Activated CD4-positive, CD25-positive, alpha-beta regulatory T cell treated with anti-CD3 and anti-CD28 coated beads, Interleukin-2, amount 50 U/mL, for 16 hours (primary cell): ENCODE results near the gene NIF3L1.
A peak's percentile ranks its signal among the peaks of the same experiment; 100 is the strongest.
"Not testable (repeated sequence)": the region's sequence is repeated elsewhere in the genome, so short reads cannot be mapped to it uniquely, and the experiment has no call there.

Source experiments
- DNase-seq: peaks from one replicate; pipeline ENCODE4 v3.0.0-alpha.2; 2020; ENCODE audit warnings: low read depth, low spot score

Gene NIF3L1

GRCh38 chr2:200871151-200871550, 18.0 kb upstream of the NIF3L1 start:
- DNase-seq: no peak

- no peak for DNase-seq
These were observed 15.6 kb upstream of the NIF3L1 start for GRCh38 chr2:200873560-200873959.

GRCh38 chr2:200877443-200877842, 11.7 kb upstream of the NIF3L1 start:
- DNase-seq: no peak

GRCh38 chr2:200878289-200878880, 10.8 kb upstream of the NIF3L1 start:
- DNase-seq: no peak

GRCh38 chr2:200881715-200882249, 7.4 kb upstream of the NIF3L1 start:
- DNase-seq: not testable (repeated sequence)

- DNase-seq: no peak
These were observed 10.3 kb downstream of the NIF3L1 start for GRCh38 chr2:200899482-200899881.

GRCh38 chr2:200901459-200902072, 12.4 kb downstream of the NIF3L1 start:
- DNase-seq: peak; percentile 51

GRCh38 chr2:200905618-200906296, 16.6 kb downstream of the NIF3L1 start:
- peak; percentile 7 for DNase-seq

- DNase-seq: no peak
These were observed 20.8 kb downstream of the NIF3L1 start for GRCh38 chr2:200909958-200910357.

- no peak for DNase-seq
These were observed 24.5 kb downstream of the NIF3L1 start for GRCh38 chr2:200913654-200914053.

- no peak for DNase-seq
These were observed 33.3 kb downstream of the NIF3L1 start for GRCh38 chr2:200922439-200922838.

GRCh38 chr2:200929334-200930249, 40.4 kb downstream of the NIF3L1 start:
- no peak for DNase-seq

- DNase-seq: no peak
These were observed 41.9 kb downstream of the NIF3L1 start for GRCh38 chr2:200930947-200931626.

- no peak for DNase-seq
These were observed 50.7 kb downstream of the NIF3L1 start for GRCh38 chr2:200939832-200940231.

GRCh38 chr2:200943527-200944105, 54.4 kb downstream of the NIF3L1 start:
- no peak for DNase-seq

- DNase-seq: peak; percentile 21
These were observed 55.6 kb downstream of the NIF3L1 start for GRCh38 chr2:200944467-200945394.

- DNase-seq: no peak
These were observed 56.2 kb downstream of the NIF3L1 start for GRCh38 chr2:200945395-200945729.

GRCh38 chr2:200950378-200950777, 61.2 kb downstream of the NIF3L1 start:
- DNase-seq: no peak
